GM12878 (cell line): Measurements from ENCODE around the gene GPBAR1. TPM values are rescaled to one million over a fixed set of nuclear protein-coding genes. Genes with fewer than 3 reads are reported as not detected.

Source experiments
- ATAC-seq: fragments of 200-7000 bp; cut with Tn5 transposase; 3 replicates; pipeline ENCODE4 v1.9.1; 2020; ENCODE audit warnings: mild to moderate bottlenecking, moderate library complexity
- BruUV-seq: library from RNA; stranded (reverse); fragments of 400-500 nt; replicated peaks from 2 replicates; lab custom pipeline; 2021; lab: Mats Ljungman, UMichigan
- CTCF ChIA-PET: fragments of 300-600 bp; sonication (Branson Sonifier 250); formaldehyde crosslinking; extraction: SDS; loops from one replicate; lab custom pipeline; 2021; ENCODE audit warnings: inconsistent platforms; lab: Yijun Ruan, JAX
- POLR2A ChIA-PET: fragments of 350-600 bp; formaldehyde crosslinking; extraction: SDS; loops from one replicate; lab custom pipeline; 2021; ENCODE audit warnings: inconsistent platforms; lab: Charles Lee
- RAD21 ChIA-PET: fragments of 300-600 bp; sonication (Branson Sonifier 250); formaldehyde crosslinking; loops from one replicate; lab custom pipeline; 2023; ENCODE audit warnings: antibody characterized with exemption; ENCODE audit not compliant: unreplicated experiment; lab: Charles Lee
- SMC1A ChIA-PET: fragments of 300-600 bp; sonication (Branson Sonifier 250); formaldehyde crosslinking; loops from one replicate; lab custom pipeline; 2023; ENCODE audit not compliant: unreplicated experiment, uncharacterized antibody; lab: Charles Lee
- DNase-seq: peaks from one replicate; pipeline ENCODE4 v3.0.0-alpha.2; 2011; ENCODE audit warnings: low read depth, low spot score
- FAIRE-seq: peaks from 3 replicates; lab custom pipeline; 2011; peaks lifted over from hg19 to GRCh38; lab: Jason Lieb, UNC
- H2AFZ ChIP-seq: 2 replicates; pipeline ENCODE4 v1.6.0; 2011; ENCODE audit warnings: low read depth, low read length, control low read depth; ENCODE audit not compliant: control insufficient read depth
- H3K27ac ChIP-seq: 2 replicates; pipeline ENCODE4 v1.5.1; 2011; ENCODE audit warnings: control low read depth; ENCODE audit not compliant: control insufficient read depth, insufficient read depth
- H3K27me3 ChIP-seq, 2 experiments: replicated peaks in 1 of 2; 2 replicates each; pipeline versions ENCODE4 v1.6.0 to v1.6.1; 2011; ENCODE audit warnings: low read length in 1 of 2; ENCODE audit not compliant: control insufficient read depth in 2 of 2, insufficient read depth in 2 of 2
- H3K36me3 ChIP-seq, 2 experiments: 2 replicates each; pipeline ENCODE4 v1.5.1; 2011; ENCODE audit warnings: low read length in 1 of 2; ENCODE audit not compliant: control insufficient read depth in 2 of 2, insufficient read depth in 2 of 2
- H3K4me1 ChIP-seq: 2 replicates; pipeline ENCODE4 v1.6.1; 2011; ENCODE audit warnings: mild to moderate bottlenecking, low read length, moderate library complexity, mixed read lengths; ENCODE audit not compliant: control insufficient read depth, insufficient read depth
- H3K4me2 ChIP-seq: 2 replicates; pipeline ENCODE4 v1.6.0; 2011; ENCODE audit warnings: control low read depth; ENCODE audit not compliant: control insufficient read depth, insufficient read depth
- H3K4me3 ChIP-seq: fragments of 200-600 bp; sonication (generic); 2 replicates; pipeline ENCODE4 v1.5.1; 2016
- H3K79me2 ChIP-seq: 2 replicates; pipeline ENCODE4 v1.6.0; 2011; ENCODE audit warnings: low read length; ENCODE audit not compliant: control insufficient read depth, insufficient read depth
- H3K9ac ChIP-seq: 2 replicates; pipeline ENCODE4 v1.8.0; 2011; ENCODE audit warnings: low read length, control low read depth, mixed read lengths; ENCODE audit not compliant: control insufficient read depth, insufficient read depth
- H3K9me3 ChIP-seq: replicated peaks from 3 replicates; pipeline ENCODE4 v1.5.1; 2011; ENCODE audit warnings: mild to moderate bottlenecking, low read length; ENCODE audit not compliant: control insufficient read depth, insufficient read depth
- H4K20me1 ChIP-seq: 2 replicates; pipeline ENCODE4 v1.6.0; 2011; ENCODE audit not compliant: control insufficient read depth, insufficient read depth
- BACH1 ChIP-seq: fragments of 450-650 bp; IDR thresholded peaks from 2 replicates; pipeline ENCODE4 v1.6.1; 2017; ENCODE audit warnings: mild to moderate bottlenecking, borderline replicate concordance
- CEBPZ ChIP-seq: fragments of 150-350 bp; IDR thresholded peaks from 2 replicates; pipeline ENCODE4 v1.6.1; 2016; ENCODE audit warnings: low read depth, low read length
- CHD2 ChIP-seq: IDR thresholded peaks from 2 replicates; pipeline ENCODE4 v1.6.1; 2011; ENCODE audit warnings: low read depth, low read length, improper control_type of control experiment, borderline replicate concordance
- CREB1 ChIP-seq: IDR thresholded peaks from 2 replicates; pipeline ENCODE4 v1.6.1; 2012; ENCODE audit warnings: low read depth, mild to moderate bottlenecking, inconsistent platforms
- ETV6 ChIP-seq, 2 experiments: fragments of 450-650 bp in 1 of 2; IDR thresholded peaks in 1 of 2; conservative IDR thresholded peaks in 1 of 2; 2 replicates each; pipeline ENCODE4 v1.6.1; 2014; ENCODE audit warnings: antibody characterized with exemption in 1 of 2, borderline replicate concordance in 1 of 2, low read depth in 1 of 2, mild to moderate bottlenecking in 1 of 2, moderate library complexity in 1 of 2
- HCFC1 ChIP-seq: fragments of 150-350 bp; IDR thresholded peaks from 2 replicates; pipeline ENCODE4 v1.6.1; 2014; ENCODE audit warnings: low read length
- HDGF ChIP-seq: fragments of 450-650 bp; IDR thresholded peaks from 2 replicates; pipeline ENCODE4 v1.6.1; 2016; ENCODE audit warnings: antibody characterized with exemption
- SIN3A ChIP-seq: IDR thresholded peaks from 2 replicates; pipeline ENCODE4 v1.6.1; 2012; ENCODE audit warnings: low read depth, low read length, improper control_type of control experiment
- TAF1 ChIP-seq: IDR thresholded peaks from 2 replicates; pipeline ENCODE4 v1.6.1; 2011; ENCODE audit warnings: mild to moderate bottlenecking, low read depth, low read length, borderline replicate concordance
- TARDBP ChIP-seq: IDR thresholded peaks from 2 replicates; pipeline ENCODE4 v1.6.1; 2016; ENCODE audit warnings: borderline replicate concordance
- USF2 ChIP-seq: IDR thresholded peaks from 2 replicates; pipeline ENCODE4 v1.6.1; 2011; ENCODE audit warnings: low read depth, low read length, improper control_type of control experiment, borderline replicate concordance
- ZNF217 ChIP-seq: fragments of 450-650 bp; IDR thresholded peaks from 2 replicates; pipeline ENCODE4 v1.6.1; 2017; ENCODE audit warnings: antibody characterized with exemption, mild to moderate bottlenecking
- ZNF384 ChIP-seq: IDR thresholded peaks from 2 replicates; pipeline ENCODE4 v1.6.1; 2012; ENCODE audit warnings: low read depth, mild to moderate bottlenecking, low read length, improper control_type of control experiment, borderline replicate concordance
- ZNF592 ChIP-seq: fragments of 450-650 bp; IDR thresholded peaks from 2 replicates; pipeline ENCODE4 v1.6.1; 2017; ENCODE audit warnings: mild to moderate bottlenecking, moderate library complexity
- WGBS: methylation state at CpG from one replicate; pipeline ENCODE4 v1.1.6; 2016; ENCODE audit warnings: low lambda C conversion rate; ENCODE audit not compliant: insufficient replicate concordance, insufficient coverage; ENCODE audit errors: missing lambda C conversion rate; 5-methylcytosine and 5-hydroxymethylcytosine counted together
- in situ Hi-C: fragments of 300-500 bp; cut with MboI; formaldehyde crosslinking; loops from 9 replicates; pipeline ENCODE4 v1.14.3; 2018; ENCODE audit warnings: mixed read lengths
- intact Hi-C: fragments of 100-400 bp; cut with micrococcal nuclease; formaldehyde crosslinking; loops from one replicate; pipeline ENCODE4 v1.14.2; 2022; ENCODE audit not compliant: unreplicated experiment
- polyA plus RNA-seq, 11 experiments: library from polyadenylated mRNA; depleted of rRNA in 4 of 11; unstranded in 6 of 11; stranded (reverse) in 5 of 11; fragments of >200 nt; fragmentation: Nextera tagmentation in 4 of 11; fragmentation: Illumina TruSeq in 1 of 11; extraction: Ambion mirVana in 4 of 11; extraction: Trizol in 1 of 11; gene quantifications; 1 replicate in 1 of 11; 2 replicates in 10 of 11; pipeline versions ENCODE4 v1.2.1 to v1.2.3, GENCODE V29; 2011 to 2016; ENCODE audit warnings: inconsistent platforms in 2 of 11, missing spikeins in 2 of 11, low read depth in 1 of 11
- total RNA-seq, 4 experiments: library from RNA; depleted of rRNA in 3 of 4; stranded (reverse); fragments of >200 nt in 3 of 4; fragmentation: Illumina TruSeq in 1 of 4; extraction: Trizol in 1 of 4; gene quantifications; 2 replicates each; pipeline versions ENCODE4 v1.2.1 to v1.2.3, GENCODE V29; 2013 to 2021

The GPBAR1 gene
- total and polyA plus RNA-seq, 10 of the 15 experiments (the other 5 are each of a cell fraction or from before 2014, with no cell fraction given), result 0.03 to 0.36 (median 0.11) TPM; not detected in 3

- BruUV-seq, result no TSS peak
- Histone ChIP-seq H3K9me3 (no peaks in the 10 kb centered on the region), H3K4me2 (no peak overlapping the region), H3K27ac (no peak overlapping the region), H3K36me3 (no peaks in the 10 kb centered on the region), H3K79me2 (no peaks in the 10 kb centered on the region), H4K20me1 (no peaks in the 10 kb centered on the region), H3K4me3 (no peak overlapping the region), H3K9ac (no peak overlapping the region), H2AFZ (no peak overlapping the region), H3K4me1 (no peaks in the 10 kb centered on the region; the same call in 1 of the 2 replicates), H3K27me3 (no peaks in the 10 kb centered on the region)
- no peak for FAIRE-seq
- intact Hi-C loops, result no loop called here
- in situ Hi-C loops, result no loop called here
- ChIA-PET CTCF (interaction anchor here (0.7 kb wide), 1 partner anchor 312 kb away, joined by 4 read pairs; no protein-coding TSS in a partner anchor), RAD21 (no interaction called here), POLR2A (no interaction called here), SMC1A (no interaction called here)
- no peak for DNase-seq
- ATAC-seq, result no peak
- 73% methylated on average over 11 of the region's 11 CpGs for WGBS
- no peak for TF ChIP-seq USF2
- TF ChIP-seq TAF1, result no peak
- TF ChIP-seq SIN3A, result no peak
- TF ChIP-seq CHD2, result no peak
- no peak for TF ChIP-seq ZNF592
- no peak for TF ChIP-seq ZNF217
- no peak for TF ChIP-seq ZNF384
- TF ChIP-seq HCFC1, result no peak
- TF ChIP-seq HDGF, result no peak
- no peak for TF ChIP-seq TARDBP
- TF ChIP-seq CEBPZ, result no peak
- TF ChIP-seq CREB1, result no peak
- TF ChIP-seq ETV6 (conservative IDR thresholded peaks at IDR 0.05 in 1 of 2, IDR thresholded peaks at IDR 0.05 in 1 of 2; ENCODE audit: borderline replicate concordance in 1 of 2, low read depth in 1 of 2), result no peak
- TF ChIP-seq BACH1, result no peak
These were observed 50.2 kb downstream of the GPBAR1 start for GRCh38 chr2:218310853-218311540.
